ENCODE results near the gene BCLAF1. TPM values are rescaled to one million over a fixed set of nuclear protein-coding genes. Genes with fewer than 3 reads are reported as not detected.

The BCLAF1 gene
- total and polyA plus RNA-seq, 9 of the 15 experiments (the other 6 are each of a cell fraction or from before 2014, with no cell fraction given): 65.4 to 286 (median 165) TPM

GRCh38 chr6:136236466-136237293 lies 53.0 kb downstream of the BCLAF1 start (continued):
- no peak for TF ChIP-seq E4F1 (CRISPR knock-in tag; IDR thresholded peaks at IDR 0.05; ENCODE audit: borderline replicate concordance)
- no peak for TF ChIP-seq NFIX (CRISPR knock-in tag; IDR thresholded peaks at IDR 0.05; ENCODE audit: low read depth)
- TF ChIP-seq CHD2 (IDR thresholded peaks at IDR 0.05; ENCODE audit: low read depth, low read length): no peak
- peak; percentile 80 for TF ChIP-seq HES1 (IDR thresholded peaks at IDR 0.05; ENCODE audit: low read depth)
- TF ChIP-seq SOX6 (IDR thresholded peaks at IDR 0.05): peak; percentile 99
- no peak for TF ChIP-seq BDP1 (IDR thresholded peaks at IDR 0.05; ENCODE audit: insufficient read depth, insufficient read length)
- TF ChIP-seq ZNF764 (CRISPR knock-in tag; IDR thresholded peaks at IDR 0.05; ENCODE audit: low read depth): no peak
- no peak for TF ChIP-seq ARID2 (IDR thresholded peaks at IDR 0.05)
- TF ChIP-seq FOXM1 (IDR thresholded peaks at IDR 0.05; ENCODE audit: low read depth): peak; percentile 63
- no peak for TF ChIP-seq FOXM1 (CRISPR knock-in tag; IDR thresholded peaks at IDR 0.05; ENCODE audit: low read depth)
- no peak for TF ChIP-seq IRF2 (CRISPR knock-in tag; IDR thresholded peaks at IDR 0.05)
- TF ChIP-seq ZNF551 (CRISPR knock-in tag; IDR thresholded peaks at IDR 0.05): no peak
- TF ChIP-seq ZNF407 (IDR thresholded peaks at IDR 0.05; ENCODE audit: low read depth): no peak
- no peak for TF ChIP-seq ESRRB (CRISPR knock-in tag; IDR thresholded peaks at IDR 0.05; ENCODE audit: borderline replicate concordance)
- peak; percentile 87 for TF ChIP-seq HDAC2 (IDR thresholded peaks at IDR 0.05)
- TF ChIP-seq PHB2 (IDR thresholded peaks at IDR 0.05; ENCODE audit: low read depth): peak; percentile 33; the same call in 1 of the 2 replicates
- TF ChIP-seq ZNF77 (CRISPR knock-in tag; IDR thresholded peaks at IDR 0.05): no peak
- TF ChIP-seq CHD4 (IDR thresholded peaks at IDR 0.05; ENCODE audit: insufficient read depth, insufficient replicate concordance, low read depth, low read length, poor library complexity, severe bottlenecking): no peak
